ENCODE results near the gene ICA1. TPM values are rescaled to one million over a fixed set of nuclear protein-coding genes. Genes with fewer than 3 reads are reported as not detected.

ICA1 gene
- total and polyA plus RNA-seq, 2 experiments from 2014 or later, result 45.2 to 83.7 TPM

- Histone ChIP-seq H3K4me3 (no peak overlapping the region), H3K4me2 (no peak overlapping the region), H3K27me3 (ENCODE audit: insufficient read depth) (no peaks in the 10 kb centered on the region), H3K79me2 (replicated peaks; ENCODE audit: insufficient read depth) (no peaks in the 10 kb centered on the region), H4K20me1 (replicated peaks; ENCODE audit: insufficient read depth) (no peaks in the 10 kb centered on the region), H3F3A (replicated peaks; ENCODE audit: low read depth) (no peaks in the 10 kb centered on the region), H3K9me2 (ENCODE audit: insufficient read depth) (no peaks in the 10 kb centered on the region), H2AFZ (no peak overlapping the region), H3K36me3 (ENCODE audit: insufficient read depth) (no peaks in the 10 kb centered on the region), H3K4me1 (ENCODE audit: insufficient read depth) (no peaks in the 10 kb centered on the region), H3K27ac (ENCODE audit: low read depth) (no peak overlapping the region)
- DNase-seq (ENCODE audit: low spot score) (no peak), ATAC-seq (no peak)
- TF ChIP-seq POLR2AphosphoS5 (IDR thresholded peaks at IDR 0.05; ENCODE audit: low read depth), result no peak
- TF ChIP-seq STAT1 (IDR thresholded peaks at IDR 0.05; ENCODE audit: unreplicated experiment), result no peak
- TF ChIP-seq NANOG (IDR thresholded peaks at IDR 0.05; ENCODE audit: borderline replicate concordance), result no peak
- TF ChIP-seq REST (IDR thresholded peaks at IDR 0.05; ENCODE audit: unreplicated experiment), result no peak
- TF ChIP-seq EZH2 (IDR thresholded peaks at IDR 0.05; ENCODE audit: low read depth, unreplicated experiment), result no peak
- no peak for TF ChIP-seq EZH2phosphoT487 (IDR thresholded peaks at IDR 0.05; ENCODE audit: unreplicated experiment)
- no peak for TF ChIP-seq ZNF331 (CRISPR knock-in tag; IDR thresholded peaks at IDR 0.05; ENCODE audit: low read depth)
- no peak for TF ChIP-seq ZNF114 (CRISPR knock-in tag; IDR thresholded peaks at IDR 0.05)
- TF ChIP-seq JUNB (IDR thresholded peaks at IDR 0.05; ENCODE audit: unreplicated experiment), result no peak
- no peak for TF ChIP-seq ZNF462 (CRISPR knock-in tag; IDR thresholded peaks at IDR 0.05)
- TF ChIP-seq ETS1 (IDR thresholded peaks at IDR 0.05), result no peak
- TF ChIP-seq CREB1 (CRISPR knock-in tag; IDR thresholded peaks at IDR 0.05; ENCODE audit: low read depth), result no peak
- TF ChIP-seq CTCF (conservative IDR thresholded peaks at IDR 0.05; ENCODE audit: low read depth in 2 of 2), result no peak
- H3K9me3 Mint-ChIP-seq, result peaks cover 30% of the 10 kb centered on the region
- H3K4me1 Mint-ChIP-seq, result peaks cover 3% of the 10 kb centered on the region; the same call in 2 of the 3 replicates
- no peak overlapping the region for H3K27ac Mint-ChIP-seq
- peaks cover 28% of the 10 kb centered on the region for H3K36me3 Mint-ChIP-seq (ENCODE audit: low read depth)
- H3K4me3 Mint-ChIP-seq, result no peak overlapping the region
- no peaks in the 10 kb centered on the region for H3K27me3 Mint-ChIP-seq (ENCODE audit: insufficient read depth, low read depth, poor library complexity)
Observed at GRCh38 chr7:8305625-8306388, 43.8 kb upstream of the ICA1 start.
